Mesenteric fat pad (tissue), 1 donor: Measurements from ENCODE around the gene SPATA2L. TPM values are rescaled to one million over a fixed set of nuclear protein-coding genes. Genes with fewer than 3 reads are reported as not detected.
A peak's percentile ranks its signal among the peaks of the same experiment; 100 is the strongest.

Experiments
- DNase-seq: peaks from one replicate; pipeline ENCODE4 v3.0.0-alpha.2; 2020; ENCODE audit warnings: low spot score
- total RNA-seq: library from RNA; stranded (reverse); fragmentation: NEBNext Ultra II Directional; extraction: Animal tissue kit (Norgen Biotek cat#: 25700); gene quantifications from one replicate; pipeline ENCODE4 v1.2.1, GENCODE V29; 2021
- donor health status: DM: yes; HTN: yes; CAD: no.

SPATA2L gene
- total RNA-seq, 1 donor from 2014 or later, result 9.1 TPM

GRCh38 chr16:89658221-89658879 is 43.2 kb downstream of the SPATA2L start:
- DNase-seq, result no peak

DNA sequence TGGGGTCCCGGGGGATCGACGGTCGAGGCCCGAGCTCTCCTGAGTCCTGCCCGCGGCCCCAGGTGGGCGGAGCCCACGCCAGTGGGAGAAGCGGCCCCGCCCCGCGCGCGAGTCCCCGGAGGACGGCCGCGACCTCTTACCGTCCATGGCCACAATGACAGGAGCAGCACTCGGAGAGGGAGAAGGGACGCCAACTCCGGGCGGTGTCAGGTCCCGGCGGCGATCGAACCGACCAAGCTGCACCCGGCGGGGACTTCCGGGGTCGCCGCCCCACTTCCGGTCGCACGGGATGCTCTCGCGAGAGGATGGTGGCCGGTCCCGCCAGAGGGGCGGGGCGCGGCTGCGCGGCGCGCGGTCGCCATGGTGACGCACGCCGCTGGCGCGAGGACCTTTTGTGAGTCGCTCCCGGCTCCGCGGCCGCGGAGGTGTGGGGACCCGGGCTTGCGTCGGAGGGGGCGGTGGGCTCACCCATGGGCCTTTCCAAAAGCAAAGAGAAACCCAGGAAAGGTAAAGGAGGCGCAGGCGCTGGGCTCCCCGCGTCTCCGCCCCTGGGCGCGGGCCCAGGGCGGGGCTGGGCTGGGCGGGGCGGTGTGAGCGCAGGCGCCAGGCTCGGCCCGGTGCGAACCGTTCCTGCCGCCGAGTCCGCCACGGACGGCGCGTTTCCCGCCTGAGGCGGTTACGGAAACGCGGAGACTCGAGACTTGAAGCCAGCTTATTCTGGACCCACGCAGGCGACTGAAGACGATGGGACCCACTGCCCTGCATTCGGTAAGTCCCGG is 43.9 kb downstream of the SPATA2L start, which contains the start of the genes CHMP1A and SPATA33:
TSS of gene CHMP1A (minus strand) at position 267 of the 779 bp plus-strand sequence. CDS start at position 147, 120 bp downstream.
TSS of gene SPATA33 (plus strand) at position 395 of the 779 bp plus-strand sequence. CDS start at position 471, 76 bp downstream.
- DNase-seq, result peak; percentile 97

DNA sequence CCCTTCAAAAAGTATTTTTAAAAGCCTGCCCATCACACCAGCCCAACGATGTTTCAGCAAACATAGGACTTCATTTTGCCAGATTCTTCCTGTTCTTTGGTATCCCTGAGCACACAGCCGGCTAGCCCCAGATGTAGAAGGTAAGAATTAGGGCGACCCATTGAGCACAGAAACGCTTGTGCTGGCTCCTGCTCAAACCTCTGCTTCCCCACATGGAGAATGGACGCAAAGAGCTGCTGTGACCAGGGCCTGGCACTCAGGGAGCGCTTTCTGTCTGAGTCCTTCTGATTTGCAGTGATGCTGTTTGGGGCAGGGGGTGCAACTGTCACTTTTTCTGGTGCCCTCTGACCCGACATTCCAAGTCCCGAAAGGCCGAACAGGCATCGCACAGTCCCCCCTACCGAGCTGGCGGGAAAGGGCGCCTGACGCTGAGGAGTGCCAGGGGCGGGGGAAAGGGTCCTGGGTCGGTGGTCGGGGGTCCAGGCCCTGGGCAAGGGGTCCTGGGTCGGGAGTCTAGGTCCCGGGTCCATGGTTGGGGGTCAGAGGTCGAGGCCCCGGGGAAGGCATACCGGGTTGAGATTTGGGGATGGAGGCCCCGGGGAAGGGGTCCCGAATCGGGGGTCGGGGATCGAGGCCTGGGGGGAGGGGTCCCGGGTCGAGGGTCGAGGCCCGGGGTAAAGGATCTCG is 44.9 kb downstream of the SPATA2L start:
- no peak for DNase-seq

DNA sequence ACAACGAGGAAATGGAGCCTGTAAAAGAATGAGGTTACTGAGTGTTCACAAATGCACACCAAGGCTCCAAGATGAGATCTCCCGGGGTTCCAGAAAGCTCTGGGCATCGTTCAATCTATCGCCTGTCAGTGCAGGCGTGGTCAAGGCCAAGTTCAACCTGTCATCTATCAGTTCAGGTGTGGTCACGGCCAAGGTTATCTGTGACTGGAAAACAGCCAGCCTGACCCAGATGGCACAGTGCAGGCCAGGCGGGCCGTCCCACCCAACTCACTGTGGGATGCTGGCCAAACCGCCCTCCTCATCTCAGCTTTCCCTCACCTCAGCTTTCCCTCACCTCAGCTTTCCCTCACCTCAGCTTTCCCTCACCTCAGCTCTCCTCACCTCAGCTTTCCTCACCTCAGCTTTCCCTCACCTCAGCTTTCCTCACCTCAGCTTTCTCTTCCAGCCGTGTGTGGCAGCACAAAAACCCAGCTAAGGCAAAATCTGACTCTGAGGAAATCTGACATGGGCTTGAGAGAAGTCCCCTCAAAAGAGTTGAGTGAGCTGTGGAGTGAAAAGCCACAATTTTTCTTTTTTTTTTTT is 46.4 kb downstream of the SPATA2L start:
- DNase-seq, result no peak

DNA sequence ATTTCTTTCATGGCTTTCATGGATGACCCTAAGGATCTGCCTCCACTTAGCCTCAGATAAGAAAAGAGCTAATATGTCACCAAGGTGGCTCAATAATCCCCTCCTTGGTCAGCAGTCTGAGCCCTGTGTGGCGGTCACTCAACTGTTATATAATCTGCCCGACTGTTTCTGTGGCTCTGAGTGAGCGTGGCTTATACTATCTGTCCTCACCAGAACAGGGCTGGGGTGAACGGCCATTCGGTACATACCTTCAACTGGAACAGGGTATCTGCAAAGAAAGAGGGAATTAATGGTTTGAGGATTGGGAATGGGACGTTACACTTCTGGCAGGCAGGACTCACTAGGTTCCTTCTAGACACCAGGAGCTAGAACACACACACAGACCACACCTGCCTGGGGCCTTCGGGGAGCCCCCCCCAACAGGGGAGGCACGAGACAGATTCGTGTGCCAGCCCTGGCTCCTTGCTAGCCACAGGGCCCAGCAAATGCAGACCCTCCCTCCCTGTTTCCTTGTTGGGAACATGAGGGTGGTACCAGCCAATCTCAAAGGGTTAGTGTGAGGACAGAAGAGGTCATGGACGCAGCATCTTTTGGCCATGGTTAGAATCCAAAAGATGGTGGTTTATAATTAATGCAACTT is 47.7 kb downstream of the SPATA2L start:
- DNase-seq, result no peak

- DNase-seq, result no peak
Observed at GRCh38 chr16:89651584-89651983, 49.9 kb downstream of the SPATA2L start.

- no peak for DNase-seq
Observed at GRCh38 chr16:89646906-89647305, 54.6 kb downstream of the SPATA2L start.

Other genes starting within 250 kb of the SPATA2L start
- gene ANKRD11, start 211.1 kb downstream of the SPATA2L start, total RNA-seq, result 120 TPM
- 90.0 TPM for gene SPG7, start 193.3 kb downstream of the SPATA2L start, total RNA-seq
- 1,718 TPM for gene RPL13, start 141.0 kb downstream of the SPATA2L start, total RNA-seq
- gene CPNE7, start 125.9 kb downstream of the SPATA2L start, total RNA-seq, result 1.3 TPM
- 0.51 TPM for gene DPEP1, start 88.1 kb downstream of the SPATA2L start, total RNA-seq
- gene CHMP1A, start 44.0 kb downstream of the SPATA2L start, total RNA-seq, result 64.3 TPM
- 4.6 TPM for gene SPATA33, start 43.9 kb downstream of the SPATA2L start, total RNA-seq
- 41.0 TPM for gene CDK10, start 15.0 kb downstream of the SPATA2L start, total RNA-seq
- gene VPS9D1, start 19.2 kb upstream of the SPATA2L start, total RNA-seq, result 17.9 TPM
- 26.0 TPM for gene ZNF276, start 19.8 kb upstream of the SPATA2L start, total RNA-seq
- gene FANCA, start 114.9 kb upstream of the SPATA2L start, total RNA-seq, result 1.5 TPM
- gene SPIRE2, start 126.8 kb upstream of the SPATA2L start, total RNA-seq, result 1.7 TPM
- gene TCF25, start 171.9 kb upstream of the SPATA2L start, total RNA-seq, result 156 TPM
- 2.4 TPM for gene MC1R, start 217.2 kb upstream of the SPATA2L start, total RNA-seq
- 4.2 TPM for gene TUBB3, start 221.6 kb upstream of the SPATA2L start, total RNA-seq
- 54.0 TPM for gene DEF8, start 247.1 kb upstream of the SPATA2L start, total RNA-seq